ENCODE data around the gene FASLG.

FASLG gene

DNA sequence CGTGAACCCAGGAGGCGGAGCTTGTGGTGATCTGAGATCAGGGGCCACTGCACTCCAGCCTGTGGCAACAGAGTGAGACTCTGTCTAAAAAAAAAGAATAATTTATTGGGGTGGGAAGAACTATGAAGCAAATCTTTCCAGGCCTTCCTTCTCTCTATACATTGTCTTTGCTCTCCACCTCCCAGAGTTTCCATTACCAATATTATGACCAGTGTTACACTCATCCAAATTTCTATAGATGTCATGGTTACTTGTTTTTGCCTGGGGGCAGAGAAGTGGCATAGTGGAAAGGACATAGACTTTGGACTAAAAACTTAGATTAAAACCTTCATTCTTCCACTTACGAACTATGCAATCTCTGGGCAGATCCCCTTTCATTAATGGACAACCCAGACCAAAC lies 10.1 kb downstream of the FASLG start:
- no peaks in the 10 kb centered on the region for H3K4me1 ChIP-seq (ENCODE audit: control insufficient read depth in 1 of 2, insufficient read depth in 2 of 2, low read length in 2 of 2)
- H3K4me3 ChIP-seq (ENCODE audit: low read depth in 1 of 2, low read length in 2 of 2): no peak overlapping the region
- H3K27me3 ChIP-seq (ENCODE audit: low read depth, low read length): no peaks in the 10 kb centered on the region
- H3K27ac ChIP-seq (ENCODE audit: low read length): no peak overlapping the region
- no peaks in the 10 kb centered on the region for H3K36me3 ChIP-seq (ENCODE audit: control insufficient read depth in 1 of 2, insufficient read depth in 2 of 2, low read length in 2 of 2)
- H3K9me3 ChIP-seq (ENCODE audit: control insufficient read depth in 1 of 2, low read length in 2 of 2): no peaks in the 10 kb centered on the region

- H3K9me3 ChIP-seq (ENCODE audit: control insufficient read depth in 1 of 2, low read length in 2 of 2): no peaks in the 10 kb centered on the region
- H3K27me3 ChIP-seq (ENCODE audit: low read depth, low read length): no peaks in the 10 kb centered on the region
- H3K4me1 ChIP-seq (ENCODE audit: control insufficient read depth in 1 of 2, insufficient read depth in 2 of 2, low read length in 2 of 2): no peaks in the 10 kb centered on the region
- no peak overlapping the region for H3K27ac ChIP-seq (ENCODE audit: low read length)
- no peaks in the 10 kb centered on the region for H3K36me3 ChIP-seq (ENCODE audit: control insufficient read depth in 1 of 2, insufficient read depth in 2 of 2, low read length in 2 of 2)
- H3K4me3 ChIP-seq (ENCODE audit: low read depth in 1 of 2, low read length in 2 of 2): no peak overlapping the region
Observed at GRCh38 chr1:172670316-172670715, 11.4 kb downstream of the FASLG start.

DNA sequence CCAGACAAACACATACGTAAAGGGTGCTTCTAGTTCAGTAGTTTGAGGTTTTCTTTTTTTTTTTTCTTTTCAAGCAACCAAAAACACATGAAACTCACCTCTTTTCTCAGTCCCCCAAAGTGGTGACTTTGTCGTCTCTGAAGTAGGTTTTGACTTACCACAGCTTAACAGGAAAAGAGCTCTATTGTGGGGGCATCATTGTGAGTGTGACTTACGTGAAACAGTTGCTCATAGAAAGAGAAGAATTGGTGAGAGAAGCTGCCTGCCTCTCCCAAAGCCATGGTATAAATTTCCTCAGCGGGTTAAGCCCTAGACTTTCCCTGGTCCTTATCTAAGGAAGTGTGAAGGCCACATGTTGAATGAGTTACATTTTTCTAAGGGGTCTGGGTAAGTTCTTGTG lies 11.9 kb downstream of the FASLG start:
- no peak overlapping the region for H3K27ac ChIP-seq (ENCODE audit: low read length)
- no peak overlapping the region for H3K4me3 ChIP-seq (ENCODE audit: low read depth in 1 of 2, low read length in 2 of 2)
- H3K27me3 ChIP-seq (ENCODE audit: low read depth, low read length): no peaks in the 10 kb centered on the region
- H3K4me1 ChIP-seq (ENCODE audit: control insufficient read depth in 1 of 2, insufficient read depth in 2 of 2, low read length in 2 of 2): no peaks in the 10 kb centered on the region
- no peaks in the 10 kb centered on the region for H3K9me3 ChIP-seq (ENCODE audit: control insufficient read depth in 1 of 2, low read length in 2 of 2)
- no peaks in the 10 kb centered on the region for H3K36me3 ChIP-seq (ENCODE audit: control insufficient read depth in 1 of 2, insufficient read depth in 2 of 2, low read length in 2 of 2)

DNA sequence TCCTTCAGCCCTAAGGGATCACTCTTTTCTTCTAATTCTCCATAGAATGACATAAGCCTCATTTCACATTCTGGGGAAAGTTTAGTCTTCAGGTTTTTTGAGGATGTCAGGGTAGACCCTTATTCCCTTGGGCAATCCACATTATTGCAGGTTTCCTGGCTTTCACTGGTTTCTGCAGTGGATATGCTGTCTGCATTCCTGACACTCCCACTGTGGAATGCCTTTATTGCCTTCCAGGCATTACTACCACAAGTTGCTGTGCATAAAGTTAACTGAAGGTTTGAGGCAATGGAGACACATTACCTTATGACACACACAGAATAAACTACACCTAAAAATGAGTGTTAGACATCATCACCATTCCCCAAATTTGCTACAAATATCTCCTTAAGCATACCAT lies 12.7 kb downstream of the FASLG start:
- H3K36me3 ChIP-seq (ENCODE audit: control insufficient read depth in 1 of 2, insufficient read depth in 2 of 2, low read length in 2 of 2): no peaks in the 10 kb centered on the region
- H3K9me3 ChIP-seq (ENCODE audit: control insufficient read depth in 1 of 2, low read length in 2 of 2): no peaks in the 10 kb centered on the region
- H3K4me1 ChIP-seq (ENCODE audit: control insufficient read depth in 1 of 2, insufficient read depth in 2 of 2, low read length in 2 of 2): no peaks in the 10 kb centered on the region
- H3K4me3 ChIP-seq (ENCODE audit: low read depth in 1 of 2, low read length in 2 of 2): no peak overlapping the region
- no peaks in the 10 kb centered on the region for H3K27me3 ChIP-seq (ENCODE audit: low read depth, low read length)
- H3K27ac ChIP-seq (ENCODE audit: low read length): no peak overlapping the region

DNA sequence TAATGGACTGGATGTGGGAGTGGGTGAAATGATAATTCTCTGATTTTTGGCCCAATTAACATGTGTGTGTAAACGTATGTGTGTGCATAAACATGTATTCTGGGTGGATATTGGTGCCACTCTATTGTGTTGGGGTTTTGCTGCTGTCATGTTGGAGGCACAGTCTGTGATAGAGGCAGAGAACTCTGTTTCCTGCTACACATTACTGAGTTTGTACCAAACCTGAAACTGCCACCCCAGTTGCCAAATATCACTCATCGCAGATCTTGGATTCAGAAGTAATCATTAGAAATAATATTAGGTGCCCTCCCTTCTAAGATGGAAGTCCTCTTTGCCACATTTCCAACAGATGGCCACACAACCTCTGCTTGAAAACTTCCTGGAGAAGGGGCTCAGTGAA lies 13.8 kb downstream of the FASLG start:
- Histone ChIP-seq H3K4me1 (ENCODE audit: control insufficient read depth in 1 of 2, insufficient read depth in 2 of 2, low read length in 2 of 2) (no peaks in the 10 kb centered on the region), H3K27me3 (ENCODE audit: low read depth, low read length) (no peaks in the 10 kb centered on the region), H3K27ac (ENCODE audit: low read length) (no peak overlapping the region), H3K9me3 (ENCODE audit: control insufficient read depth in 1 of 2, low read length in 2 of 2) (no peaks in the 10 kb centered on the region), H3K4me3 (ENCODE audit: low read depth in 1 of 2, low read length in 2 of 2) (no peak overlapping the region), H3K36me3 (ENCODE audit: control insufficient read depth in 1 of 2, insufficient read depth in 2 of 2, low read length in 2 of 2) (no peaks in the 10 kb centered on the region)

DNA sequence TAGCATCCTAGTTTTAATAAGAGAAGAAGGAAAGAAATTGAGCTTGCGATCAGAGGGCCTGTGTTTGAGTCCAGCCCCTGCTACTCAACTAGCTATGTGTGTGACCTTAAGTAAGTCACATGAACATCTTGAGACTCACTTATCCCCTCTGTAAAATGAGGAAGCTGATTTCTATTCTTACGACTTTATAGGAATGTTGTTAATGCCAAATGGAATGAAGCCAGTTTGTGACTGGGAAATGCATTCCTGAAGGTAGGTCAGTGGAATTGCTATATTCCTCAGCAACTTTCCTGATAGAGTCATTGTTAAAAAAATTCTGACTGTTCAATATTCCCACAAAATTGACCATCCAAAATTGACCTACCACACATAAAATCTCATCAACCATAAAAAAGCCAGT lies 14.9 kb downstream of the FASLG start:
- Histone ChIP-seq H3K4me1 (ENCODE audit: control insufficient read depth in 1 of 2, insufficient read depth in 2 of 2, low read length in 2 of 2) (no peaks in the 10 kb centered on the region), H3K9me3 (ENCODE audit: control insufficient read depth in 1 of 2, low read length in 2 of 2) (no peaks in the 10 kb centered on the region), H3K27ac (ENCODE audit: low read length) (no peak overlapping the region), H3K36me3 (ENCODE audit: control insufficient read depth in 1 of 2, insufficient read depth in 2 of 2, low read length in 2 of 2) (no peaks in the 10 kb centered on the region), H3K4me3 (ENCODE audit: low read depth in 1 of 2, low read length in 2 of 2) (no peak overlapping the region), H3K27me3 (ENCODE audit: low read depth, low read length) (no peaks in the 10 kb centered on the region)

DNA sequence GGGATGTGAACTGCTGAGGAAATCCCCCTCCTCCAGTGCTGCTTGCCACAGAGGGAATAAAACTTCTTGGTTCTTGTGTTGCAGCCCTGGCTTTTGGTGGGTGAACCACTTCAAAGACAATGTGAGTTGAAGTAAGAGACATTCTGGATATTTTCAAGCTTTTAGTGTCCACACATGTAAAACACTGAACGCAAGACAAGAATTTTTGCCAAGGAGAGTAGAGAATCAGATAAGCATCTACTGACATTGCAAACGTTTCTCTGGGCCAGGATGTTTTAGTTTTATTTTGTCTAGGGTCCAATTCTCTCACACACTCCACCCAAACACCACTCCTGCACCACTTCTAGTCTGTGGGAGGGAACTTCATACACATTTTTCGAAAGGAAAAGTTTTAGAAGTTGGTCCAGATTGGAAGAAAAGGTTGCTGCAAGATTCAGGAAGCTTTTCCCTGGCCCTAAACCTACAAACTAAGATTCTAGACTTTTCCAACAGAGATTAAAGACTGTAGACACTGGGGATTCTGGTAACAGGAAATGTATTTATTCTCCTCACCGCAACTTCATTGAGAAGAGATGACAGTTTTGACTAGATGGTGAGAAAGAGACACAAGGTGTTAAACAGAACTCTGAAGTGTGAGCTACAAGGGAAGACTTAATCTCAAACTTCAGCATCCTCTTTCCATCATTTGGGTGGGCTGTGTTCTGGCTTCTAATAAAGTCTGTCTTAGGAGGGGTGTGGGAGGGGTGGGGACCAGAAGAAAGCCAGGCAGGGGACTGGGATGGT lies 16.1 kb downstream of the FASLG start:
- no peak overlapping the region for H3K4me3 ChIP-seq (ENCODE audit: low read depth in 1 of 2, low read length in 2 of 2)
- H3K27ac ChIP-seq (ENCODE audit: low read length): no peak overlapping the region
- H3K4me1 ChIP-seq (ENCODE audit: control insufficient read depth in 1 of 2, insufficient read depth in 2 of 2, low read length in 2 of 2): no peaks in the 10 kb centered on the region
- H3K36me3 ChIP-seq (ENCODE audit: control insufficient read depth in 1 of 2, insufficient read depth in 2 of 2, low read length in 2 of 2): no peaks in the 10 kb centered on the region
- no peaks in the 10 kb centered on the region for H3K27me3 ChIP-seq (ENCODE audit: low read depth, low read length)
- H3K9me3 ChIP-seq (ENCODE audit: control insufficient read depth in 1 of 2, low read length in 2 of 2): peaks cover 0 to 5% of the 10 kb centered on the region in 2 donors

- no peaks in the 10 kb centered on the region for H3K4me1 ChIP-seq (ENCODE audit: control insufficient read depth in 1 of 2, insufficient read depth in 2 of 2, low read length in 2 of 2)
- peaks cover 0 to 5% of the 10 kb centered on the region in 2 donors for H3K9me3 ChIP-seq (ENCODE audit: control insufficient read depth in 1 of 2, low read length in 2 of 2)
- no peaks in the 10 kb centered on the region for H3K36me3 ChIP-seq (ENCODE audit: control insufficient read depth in 1 of 2, insufficient read depth in 2 of 2, low read length in 2 of 2)
Observed at GRCh38 chr1:172679000-172679772, 20.3 kb downstream of the FASLG start.

GRCh38 chr1:172680244-172680643 lies 21.3 kb downstream of the FASLG start:
- H3K4me3 ChIP-seq (ENCODE audit: low read depth in 1 of 2, low read length in 2 of 2): no peak overlapping the region
- no peaks in the 10 kb centered on the region for H3K4me1 ChIP-seq (ENCODE audit: control insufficient read depth in 1 of 2, insufficient read depth in 2 of 2, low read length in 2 of 2)
- no peaks in the 10 kb centered on the region for H3K27me3 ChIP-seq (ENCODE audit: low read depth, low read length)
- no peak overlapping the region for H3K27ac ChIP-seq (ENCODE audit: low read length)
- no peaks in the 10 kb centered on the region for H3K36me3 ChIP-seq (ENCODE audit: control insufficient read depth in 1 of 2, insufficient read depth in 2 of 2, low read length in 2 of 2)
- H3K9me3 ChIP-seq (ENCODE audit: control insufficient read depth in 1 of 2, low read length in 2 of 2): peaks cover 0 to 5% of the 10 kb centered on the region in 2 donors

More at GRCh38 chr1:172679000-172679772, 20.3 kb downstream of the FASLG start:
- no peak overlapping the region for H3K4me3 ChIP-seq (ENCODE audit: low read depth in 1 of 2, low read length in 2 of 2)
- H3K27ac ChIP-seq (ENCODE audit: low read length): no peak overlapping the region
- no peaks in the 10 kb centered on the region for H3K27me3 ChIP-seq (ENCODE audit: low read depth, low read length)

GRCh38 chr1:172680733-172681275 lies 21.9 kb downstream of the FASLG start:
- H3K4me3 ChIP-seq (ENCODE audit: low read depth in 1 of 2, low read length in 2 of 2): no peak overlapping the region
- H3K27me3 ChIP-seq (ENCODE audit: low read depth, low read length): no peaks in the 10 kb centered on the region

DNA sequence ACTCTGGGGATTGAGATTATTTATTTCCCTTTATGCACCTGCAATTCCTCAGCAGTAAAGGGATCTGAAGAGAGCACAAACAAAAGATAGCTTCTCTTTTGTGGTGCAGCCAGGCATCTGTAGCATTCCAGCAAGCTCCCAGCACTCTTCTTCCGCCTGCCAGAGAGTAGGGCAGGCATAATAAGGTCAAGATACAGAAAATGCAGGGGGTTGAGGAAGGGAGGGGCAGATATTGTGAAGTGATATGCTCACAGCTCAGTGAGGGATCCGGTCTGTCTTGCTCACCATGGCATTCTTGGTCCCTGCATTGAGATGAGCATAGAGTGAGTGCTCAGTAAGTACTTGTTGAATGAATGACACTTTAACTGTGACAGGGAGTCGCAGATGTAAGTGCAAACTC lies 23.9 kb downstream of the FASLG start:
- H3K36me3 ChIP-seq (ENCODE audit: control insufficient read depth in 1 of 2, insufficient read depth in 2 of 2, low read length in 2 of 2): no peaks in the 10 kb centered on the region
- H3K4me1 ChIP-seq (ENCODE audit: control insufficient read depth in 1 of 2, insufficient read depth in 2 of 2, low read length in 2 of 2): no peaks in the 10 kb centered on the region
- H3K27ac ChIP-seq (ENCODE audit: low read length): no peak overlapping the region
- peaks cover 0 to 5% of the 10 kb centered on the region in 2 donors for H3K9me3 ChIP-seq (ENCODE audit: control insufficient read depth in 1 of 2, low read length in 2 of 2)
- no peaks in the 10 kb centered on the region for H3K27me3 ChIP-seq (ENCODE audit: low read depth, low read length)
- H3K4me3 ChIP-seq (ENCODE audit: low read depth in 1 of 2, low read length in 2 of 2): no peak overlapping the region

More at GRCh38 chr1:172680733-172681275, 21.9 kb downstream of the FASLG start:
- Histone ChIP-seq H3K36me3 (ENCODE audit: control insufficient read depth in 1 of 2, insufficient read depth in 2 of 2, low read length in 2 of 2) (no peaks in the 10 kb centered on the region), H3K4me1 (ENCODE audit: control insufficient read depth in 1 of 2, insufficient read depth in 2 of 2, low read length in 2 of 2) (no peaks in the 10 kb centered on the region), H3K27ac (ENCODE audit: low read length) (no peak overlapping the region), H3K9me3 (ENCODE audit: control insufficient read depth in 1 of 2, low read length in 2 of 2) (peaks cover 0 to 5% of the 10 kb centered on the region in 2 donors)

Data from muscle layer of duodenum (tissue), 2 donors.